Measurements from ENCODE around the gene GRID1.

- TF ChIP-seq HCFC1 (IDR thresholded peaks at IDR 0.05; ENCODE audit: low read depth, low read length): no peak
- no peak for TF ChIP-seq ZBTB26 (CRISPR knock-in tag; IDR thresholded peaks at IDR 0.05)
- no peak for TF ChIP-seq ARID2 (IDR thresholded peaks at IDR 0.05)
- TF ChIP-seq CTCF (IDR thresholded peaks at IDR 0.05 in 2 of 3, conservative IDR thresholded peaks at IDR 0.05 in 1 of 3; ENCODE audit: insufficient read depth in 2 of 3, low read depth in 1 of 3, low read length in 3 of 3): no peak
- no peak for TF ChIP-seq OTX1 (CRISPR knock-in tag; IDR thresholded peaks at IDR 0.05)
- TF ChIP-seq NEUROD1 (IDR thresholded peaks at IDR 0.05; ENCODE audit: borderline replicate concordance, low read depth, low read length, partially characterized antibody): no peak
- TF ChIP-seq GTF2F1 (IDR thresholded peaks at IDR 0.05; ENCODE audit: low read depth, low read length): no peak
- no peak for TF ChIP-seq IRF1 (CRISPR knock-in tag; IDR thresholded peaks at IDR 0.05; ENCODE audit: borderline replicate concordance)
- TF ChIP-seq KAT7 (CRISPR knock-in tag; IDR thresholded peaks at IDR 0.05; ENCODE audit: borderline replicate concordance): no peak
Observed at GRCh38 chr10:85946713-85947326, 419.8 kb downstream of the GRID1 start.
